ENCODE data around the gene C19orf12. TPM values are rescaled to one million over a fixed set of nuclear protein-coding genes. Genes with fewer than 3 reads are reported as not detected.

The C19orf12 gene
- total RNA-seq, 1 donor from 2014 or later = 14.2 TPM

DNA sequence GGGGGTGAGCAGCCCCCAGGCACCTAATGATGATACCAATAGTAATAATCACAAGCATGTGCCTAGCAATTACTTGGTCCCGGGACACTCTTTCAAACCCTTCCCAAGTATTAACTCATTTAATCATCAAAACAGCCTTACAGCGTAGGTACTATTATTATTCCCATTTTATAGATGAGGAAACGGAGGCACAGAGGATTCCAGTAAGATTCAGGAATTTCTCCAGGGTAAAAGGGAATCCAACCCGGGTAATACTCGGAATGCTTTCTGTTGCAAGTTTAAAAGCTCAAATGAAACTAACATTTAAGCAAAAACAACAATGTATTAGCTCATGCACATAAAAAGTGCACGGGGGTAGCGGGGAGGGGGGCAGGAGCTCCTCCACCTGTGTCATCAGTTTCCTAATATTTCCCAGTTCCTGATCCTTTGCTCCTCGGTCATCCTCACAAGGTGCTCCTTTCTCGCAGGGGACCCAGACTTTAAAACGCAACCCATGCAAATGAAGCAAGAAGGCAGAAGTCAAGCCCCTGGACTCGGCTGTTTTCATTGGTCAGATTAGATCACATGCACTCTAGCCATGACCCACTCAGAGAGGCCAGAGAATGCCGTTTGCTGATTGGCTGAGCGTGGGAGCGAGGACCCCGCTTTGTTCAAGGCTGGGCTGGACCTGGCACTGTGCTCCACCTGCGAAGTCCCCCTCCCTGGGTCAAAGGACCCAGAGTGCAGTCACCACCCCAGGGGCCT is 38.3 kb upstream of the C19orf12 start:
- Histone ChIP-seq H3K27me3 (no peaks in the 10 kb centered on the region), H3K36me3 (no peaks in the 10 kb centered on the region), H3K27ac (no peak overlapping the region), H3K9me3 (no peaks in the 10 kb centered on the region), H3K4me3 (no peak overlapping the region), H3K4me1 (no peaks in the 10 kb centered on the region)
- no peak for DNase-seq (ENCODE audit: extremely low spot score in 2 of 2)
- no peak for TF ChIP-seq POLR2AphosphoS5 (IDR thresholded peaks at IDR 0.05; ENCODE audit: insufficient read depth in 1 of 2, low read depth in 1 of 2)
- intact Hi-C loops (cut with DNase I) = no loop called here

DNA sequence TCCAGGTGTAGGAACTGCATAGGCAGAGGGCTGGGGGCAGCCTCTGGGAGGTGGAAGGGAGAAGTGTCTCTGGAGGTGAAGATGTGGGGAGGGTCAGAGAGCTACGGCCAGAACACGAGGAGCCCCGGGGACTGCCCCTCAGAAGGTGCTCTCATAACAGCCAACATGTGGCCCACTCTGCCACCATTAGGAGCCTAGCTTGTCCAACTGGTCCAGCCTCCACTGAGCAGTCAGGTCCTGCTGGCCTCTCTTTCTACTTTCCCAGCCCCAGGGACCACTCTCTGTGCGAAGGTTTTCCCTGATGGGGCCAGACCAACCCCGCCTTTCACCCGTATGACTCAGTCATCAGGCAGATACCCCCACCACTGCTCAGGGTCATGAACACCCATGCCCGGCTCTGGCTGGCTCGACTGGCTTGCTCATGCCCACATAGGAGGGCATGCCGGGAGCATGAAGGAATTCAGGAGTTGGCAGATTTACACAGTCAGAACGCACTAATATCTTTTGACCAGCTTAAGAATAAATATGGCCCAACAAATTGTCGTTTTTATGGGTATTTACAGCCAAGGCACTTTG is 37.5 kb upstream of the C19orf12 start:
- no peak for DNase-seq (ENCODE audit: extremely low spot score in 2 of 2)
- Histone ChIP-seq H3K4me1 (no peaks in the 10 kb centered on the region), H3K36me3 (no peaks in the 10 kb centered on the region), H3K27me3 (no peaks in the 10 kb centered on the region), H3K27ac (no peak overlapping the region), H3K4me3 (no peak overlapping the region), H3K9me3 (no peaks in the 10 kb centered on the region)
- TF ChIP-seq CTCF (IDR thresholded peaks at IDR 0.05) (no peak), POLR2AphosphoS5 (IDR thresholded peaks at IDR 0.05; ENCODE audit: insufficient read depth in 1 of 2, low read depth in 1 of 2) (no peak), POLR2A (IDR thresholded peaks at IDR 0.05) (no peak)
- intact Hi-C loops (cut with DNase I) = no loop called here

- H3K4me1 ChIP-seq = no peaks in the 10 kb centered on the region
- H3K27me3 ChIP-seq = no peaks in the 10 kb centered on the region
- intact Hi-C loops (cut with DNase I) = no loop called here
- H3K27ac ChIP-seq = no peak overlapping the region
- no peak for TF ChIP-seq POLR2AphosphoS5 (IDR thresholded peaks at IDR 0.05; ENCODE audit: insufficient read depth in 1 of 2, low read depth in 1 of 2)
- no peak for TF ChIP-seq CTCF (IDR thresholded peaks at IDR 0.05)
- no peak for TF ChIP-seq POLR2A (IDR thresholded peaks at IDR 0.05)
- H3K36me3 ChIP-seq = no peaks in the 10 kb centered on the region
- DNase-seq (ENCODE audit: extremely low spot score in 2 of 2) = no peak
- H3K4me3 ChIP-seq = no peak overlapping the region
- H3K9me3 ChIP-seq = no peaks in the 10 kb centered on the region
Observed at GRCh38 chr19:29751932-29752331, 36.9 kb upstream of the C19orf12 start.

GRCh38 chr19:29750001-29750400 is 34.9 kb upstream of the C19orf12 start:
- no peak for TF ChIP-seq POLR2A (IDR thresholded peaks at IDR 0.05)
- TF ChIP-seq POLR2AphosphoS5 (IDR thresholded peaks at IDR 0.05; ENCODE audit: insufficient read depth in 1 of 2, low read depth in 1 of 2) = no peak
- TF ChIP-seq CTCF (IDR thresholded peaks at IDR 0.05) = no peak
- no peaks in the 10 kb centered on the region for H3K9me3 ChIP-seq
- DNase-seq (ENCODE audit: extremely low spot score in 2 of 2) = no peak
- H3K27ac ChIP-seq = no peak overlapping the region
- no peaks in the 10 kb centered on the region for H3K36me3 ChIP-seq
- intact Hi-C loops (cut with DNase I) = no loop called here
- no peak overlapping the region for H3K4me3 ChIP-seq
- no peaks in the 10 kb centered on the region for H3K4me1 ChIP-seq
- no peaks in the 10 kb centered on the region for H3K27me3 ChIP-seq

- TF ChIP-seq POLR2A (IDR thresholded peaks at IDR 0.05) (no peak), CTCF (IDR thresholded peaks at IDR 0.05) (no peak), POLR2AphosphoS5 (IDR thresholded peaks at IDR 0.05; ENCODE audit: insufficient read depth in 1 of 2, low read depth in 1 of 2) (no peak)
- Histone ChIP-seq H3K36me3 (no peaks in the 10 kb centered on the region), H3K27me3 (no peaks in the 10 kb centered on the region), H3K27ac (no peak overlapping the region), H3K4me1 (no peaks in the 10 kb centered on the region), H3K4me3 (no peak overlapping the region), H3K9me3 (no peaks in the 10 kb centered on the region)
- DNase-seq (ENCODE audit: extremely low spot score in 2 of 2) = no peak
- intact Hi-C loops (cut with DNase I) = no loop called here
Observed at GRCh38 chr19:29748996-29749849, 34.2 kb upstream of the C19orf12 start.

Data from vagina (tissue), 2 donors.